ENCODE data around the gene ROBO1.

The ROBO1 gene

GRCh38 chr3:78634316-78634715 is 1133.5 kb downstream of the ROBO1 start:
- DNase-seq (ENCODE audit: low read depth in 2 of 2) = no peak

- no peak for DNase-seq (ENCODE audit: low read depth in 2 of 2)
Measured at GRCh38 chr3:78633626-78634025, 1134.2 kb downstream of the ROBO1 start.

DNA sequence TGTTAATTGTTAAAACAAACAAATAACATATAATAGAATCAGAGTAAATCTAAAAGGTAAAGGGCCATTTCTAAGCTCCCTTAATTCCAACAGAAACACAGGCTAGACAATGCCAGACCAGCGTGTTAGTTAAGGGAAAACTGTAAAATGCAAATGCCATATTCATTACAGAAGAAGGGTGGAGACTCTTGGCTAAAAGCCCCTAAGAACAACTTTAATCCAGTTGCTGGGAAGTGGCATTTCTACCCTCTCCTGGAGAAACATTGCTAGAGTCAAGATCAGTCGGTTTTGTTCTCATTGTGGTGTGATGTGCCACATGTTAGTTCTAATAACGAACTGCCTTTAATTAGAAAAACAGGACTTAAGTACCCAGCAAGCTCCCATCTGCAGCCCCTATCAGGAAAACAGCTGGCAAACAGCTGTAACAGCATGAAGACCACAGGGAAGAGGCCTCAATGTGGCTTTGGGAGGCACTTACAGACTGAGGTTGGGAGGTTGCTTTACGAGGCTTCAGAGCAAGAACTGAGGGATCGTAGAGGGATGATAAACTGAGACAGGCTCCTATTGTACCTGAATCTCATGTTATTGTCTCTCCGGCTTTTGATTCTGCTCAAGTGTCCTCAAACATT is 1134.8 kb downstream of the ROBO1 start:
- DNase-seq (ENCODE audit: low read depth in 2 of 2) = no peak

DNA sequence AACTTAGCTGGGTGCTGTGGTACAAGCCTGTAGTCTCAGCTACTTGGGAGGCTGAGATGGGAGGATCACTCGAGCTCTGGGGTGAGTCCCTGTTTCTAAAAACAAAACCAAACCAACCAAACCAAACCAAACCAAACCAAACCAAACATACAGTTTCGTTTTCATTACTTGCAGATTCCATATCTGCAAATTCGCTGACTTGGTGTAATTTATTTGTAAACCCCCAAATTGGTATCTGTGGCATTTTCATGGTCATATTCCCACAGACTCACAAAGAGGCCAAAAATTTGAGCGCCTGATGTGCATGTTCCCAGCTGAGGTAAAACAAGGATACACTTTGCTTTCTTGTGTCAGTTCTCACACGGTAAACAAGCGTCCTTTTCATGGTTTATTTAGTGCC is 1138.3 kb downstream of the ROBO1 start:
- no peak for DNase-seq (ENCODE audit: low read depth in 2 of 2)

- DNase-seq (ENCODE audit: low read depth in 2 of 2) = no peak
Measured at GRCh38 chr3:78621061-78621716, 1146.6 kb downstream of the ROBO1 start.

DNA sequence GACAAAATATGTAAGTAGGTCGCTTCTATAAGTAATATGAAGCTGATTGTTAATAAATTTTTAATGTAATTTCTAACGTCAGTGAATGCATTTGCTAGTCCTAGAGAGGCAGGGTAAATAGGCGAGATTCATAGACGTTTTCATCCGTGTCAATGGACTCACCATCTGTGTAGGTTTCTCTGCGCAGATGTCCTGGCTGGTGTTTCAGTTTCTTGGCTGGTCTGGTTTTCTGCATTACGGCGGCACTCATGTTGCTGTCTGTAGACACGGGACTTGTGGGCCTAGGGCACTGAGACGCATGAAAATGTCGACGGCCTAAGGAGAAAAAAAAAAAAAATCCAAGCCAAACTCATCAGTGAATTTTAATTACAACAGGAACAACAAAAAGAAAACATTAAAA is 1153.3 kb downstream of the ROBO1 start:
- no peak for DNase-seq (ENCODE audit: low read depth in 2 of 2)

DNA sequence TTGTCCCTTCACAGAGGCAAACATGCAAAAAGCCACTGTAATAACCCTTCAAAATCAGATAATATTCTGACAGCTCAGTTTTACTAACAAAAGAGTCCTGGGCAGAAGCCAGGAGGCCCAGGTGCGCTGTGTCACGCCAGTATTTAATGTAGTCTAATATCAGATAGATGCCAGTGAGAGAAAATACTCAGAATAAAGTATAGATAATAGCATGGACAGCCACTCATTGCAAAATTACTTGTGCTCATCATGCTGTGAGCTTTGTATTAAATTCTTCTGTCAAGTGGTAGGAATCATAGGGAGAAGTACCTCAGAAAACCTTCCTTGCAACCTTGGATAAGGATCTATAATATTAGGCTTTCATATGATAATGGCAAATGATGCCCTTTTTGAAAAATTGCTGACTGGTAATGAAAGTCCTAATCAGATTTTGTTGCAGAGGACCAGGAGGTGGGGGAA is 1154.3 kb downstream of the ROBO1 start:
- DNase-seq (ENCODE audit: low read depth in 2 of 2) = no peak

DNA sequence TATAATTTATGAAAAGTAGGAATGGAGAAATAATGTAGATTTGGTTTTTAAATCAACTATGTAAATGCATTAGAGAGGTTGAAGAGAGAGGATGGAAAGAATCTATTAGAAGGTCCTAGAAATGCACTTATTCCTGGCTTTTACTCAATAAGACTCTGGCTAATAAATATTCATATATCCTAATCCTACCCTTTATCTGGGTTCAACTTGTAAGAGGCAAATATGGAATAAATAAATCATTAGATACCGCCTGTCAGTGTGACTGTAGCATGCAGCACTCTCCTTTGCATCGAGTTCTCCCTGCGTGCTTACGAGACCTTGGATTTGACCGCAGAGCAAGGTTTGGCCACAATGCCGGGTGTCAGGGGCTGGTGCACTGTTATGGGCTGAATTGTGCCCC is 1156.5 kb downstream of the ROBO1 start:
- DNase-seq (ENCODE audit: low read depth in 2 of 2) = no peak

- no peak for DNase-seq (ENCODE audit: low read depth in 2 of 2)
Measured at GRCh38 chr3:78610462-78611125, 1157.2 kb downstream of the ROBO1 start.

GRCh38 chr3:78606756-78607155 is 1161.0 kb downstream of the ROBO1 start:
- no peak for DNase-seq (ENCODE audit: low read depth in 2 of 2)

- DNase-seq (ENCODE audit: low read depth in 2 of 2) = no peak
Measured at GRCh38 chr3:78605178-78605577, 1162.6 kb downstream of the ROBO1 start.

DNA sequence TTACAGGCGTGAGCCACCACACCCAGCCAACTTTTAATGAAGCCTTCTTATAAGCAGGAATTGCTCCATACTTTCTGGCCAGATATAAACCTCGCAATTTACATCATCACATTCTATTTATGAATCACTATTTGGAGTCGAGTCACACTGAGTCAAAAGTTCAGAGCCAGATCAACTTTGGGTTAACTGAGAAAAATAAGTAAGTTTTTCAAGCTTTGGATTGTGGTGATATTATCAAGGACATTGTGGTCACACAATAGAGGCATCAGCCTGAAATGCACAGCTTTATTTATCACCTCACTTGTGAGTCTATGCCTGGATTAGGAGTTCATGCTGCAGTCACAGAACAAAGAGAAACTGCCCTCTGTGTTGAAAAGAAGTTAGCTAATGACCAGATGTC is 1163.5 kb downstream of the ROBO1 start:
- DNase-seq (ENCODE audit: low read depth in 2 of 2) = no peak

- no peak for DNase-seq (ENCODE audit: low read depth in 2 of 2)
Measured at GRCh38 chr3:78601249-78601648, 1166.5 kb downstream of the ROBO1 start.

- no peak for DNase-seq (ENCODE audit: low read depth in 2 of 2)
Measured at GRCh38 chr3:78589778-78590177, 1178.0 kb downstream of the ROBO1 start.

GRCh38 chr3:78588906-78589621 is 1178.7 kb downstream of the ROBO1 start:
- no peak for DNase-seq (ENCODE audit: low read depth in 2 of 2)

DNA sequence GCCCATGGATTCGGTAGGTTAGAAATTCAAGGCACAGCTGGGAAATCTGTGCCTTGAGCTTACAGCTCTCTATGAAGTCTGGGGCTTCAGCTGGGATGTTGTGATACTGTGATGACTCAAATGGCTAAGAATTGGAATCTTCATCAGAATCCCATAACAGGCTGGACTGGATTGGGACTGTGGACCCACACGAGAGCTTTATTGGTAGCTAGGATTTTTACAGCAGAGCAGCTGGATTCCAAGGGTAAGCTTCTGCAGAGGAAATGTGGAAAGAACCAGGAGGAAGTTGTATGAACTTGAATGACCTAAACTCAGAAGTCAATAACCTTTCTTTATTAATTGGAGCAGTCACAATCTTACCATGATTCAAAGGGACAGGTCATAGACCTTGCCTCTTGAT is 1187.1 kb downstream of the ROBO1 start:
- no peak for DNase-seq (ENCODE audit: low read depth in 2 of 2)

DNA sequence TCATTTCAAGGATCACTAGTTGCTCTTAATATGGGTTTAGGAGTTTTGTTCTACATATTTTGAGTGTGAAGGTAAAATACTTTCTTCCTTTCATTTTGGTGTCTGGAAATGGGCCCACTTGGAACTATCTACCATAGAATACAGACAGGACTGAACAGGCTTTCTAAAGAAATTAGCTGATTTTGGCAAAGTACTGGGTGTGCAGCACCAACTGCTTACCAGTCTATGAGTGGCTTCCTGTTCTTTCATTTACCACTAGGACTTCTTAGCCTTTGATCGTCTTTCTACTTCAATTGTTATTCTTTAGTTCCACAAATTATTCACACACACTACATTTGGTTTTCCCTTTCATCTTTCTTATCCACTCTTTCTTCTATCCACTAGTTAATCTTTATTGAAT is 1196.3 kb downstream of the ROBO1 start:
- no peak for DNase-seq (ENCODE audit: low read depth in 2 of 2)

- no peak for DNase-seq (ENCODE audit: low read depth in 2 of 2)
Measured at GRCh38 chr3:78570496-78570895, 1197.3 kb downstream of the ROBO1 start.

DNA sequence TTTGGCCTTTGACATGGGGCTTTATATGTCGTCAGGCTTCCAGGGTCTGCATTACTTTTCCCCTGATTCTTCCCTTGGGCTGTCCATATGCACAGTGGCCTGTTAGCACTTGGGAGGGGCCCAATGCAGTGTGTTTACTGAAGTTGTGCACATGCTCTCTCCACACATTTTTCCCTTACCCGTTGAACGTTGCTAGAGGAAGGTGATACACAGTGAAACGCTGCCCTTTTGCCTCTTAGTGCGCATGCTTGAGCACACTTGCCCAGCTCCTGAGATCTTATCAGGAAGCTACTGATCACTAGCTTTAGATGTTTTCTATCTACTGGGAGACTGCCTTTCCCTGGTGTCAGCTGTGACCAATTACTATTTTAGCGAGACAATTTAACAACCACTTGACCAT is 1198.0 kb downstream of the ROBO1 start:
- no peak for DNase-seq (ENCODE audit: low read depth in 2 of 2)

GRCh38 chr3:78565712-78566111 is 1202.1 kb downstream of the ROBO1 start:
- DNase-seq (ENCODE audit: low read depth in 2 of 2) = no peak

DNA sequence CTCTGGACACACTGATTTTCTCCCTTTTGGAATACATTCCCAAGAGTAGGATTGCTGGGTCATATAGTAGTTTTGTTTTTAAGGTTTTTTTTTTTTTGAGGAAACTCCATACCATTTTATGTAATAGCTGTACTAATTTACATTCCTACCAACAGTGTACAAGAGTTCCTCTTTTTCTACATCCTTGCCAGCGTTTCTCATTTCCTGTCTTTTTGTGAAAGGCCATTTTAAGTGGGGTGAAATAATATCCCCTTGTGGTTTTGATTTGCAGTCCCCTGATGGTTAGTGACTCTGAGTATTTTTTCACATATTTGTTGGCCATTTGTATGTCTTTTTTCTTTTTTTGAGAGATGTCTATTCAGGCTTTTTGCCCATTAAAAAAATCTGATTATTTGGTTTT is 1205.5 kb downstream of the ROBO1 start:
- DNase-seq (ENCODE audit: low read depth in 2 of 2) = no peak

Data from stimulated activated CD8-positive, alpha-beta memory T cell treated with anti-CD3 and anti-CD28 coated beads, Interleukin-2, amount 100 ng/mL, for 1 hour (primary cell).